Muscle of leg (tissue), 11 donors: Measurements from ENCODE around the gene PUM1. TPM values are rescaled to one million over a fixed set of nuclear protein-coding genes. Genes with fewer than 3 reads are reported as not detected.
A peak's percentile ranks its signal among the peaks of the same experiment; 100 is the strongest.
"Not testable (repeated sequence)": the region's sequence is repeated elsewhere in the genome, so short reads cannot be mapped to it uniquely, and the experiment has no call there.

Source experiments
- DNase-seq: peaks from one replicate; pipeline ENCODE4 v3.0.0; 2013
- H3K27ac ChIP-seq: one replicate; pipeline ENCODE4 v1.5.1; 2013; ENCODE audit warnings: mild to moderate bottlenecking, low read length, control low read depth
- H3K27me3 ChIP-seq: one replicate; pipeline ENCODE4 v1.6.1; 2013; ENCODE audit warnings: low read length; ENCODE audit not compliant: control insufficient read depth, insufficient read depth
- H3K36me3 ChIP-seq: one replicate; pipeline ENCODE4 v1.6.1; 2013; ENCODE audit warnings: low read length; ENCODE audit not compliant: control insufficient read depth, insufficient read depth
- H3K4me1 ChIP-seq: one replicate; pipeline ENCODE4 v1.6.1; 2013; ENCODE audit warnings: low read length; ENCODE audit not compliant: control insufficient read depth, insufficient read depth
- H3K4me3 ChIP-seq: one replicate; pipeline ENCODE4 v1.5.1; 2013; ENCODE audit warnings: low read length, control low read depth
- H3K9me3 ChIP-seq: replicated peaks from 2 replicates; pipeline ENCODE4 v1.6.1; 2013; ENCODE audit warnings: low read depth, low read length; ENCODE audit not compliant: control insufficient read depth
- WGBS: methylation state at CpG from one replicate; pipeline ENCODE4 v1.1.5; 2013; ENCODE audit warnings: missing lambda C conversion rate; ENCODE audit not compliant: insufficient coverage; 5-methylcytosine and 5-hydroxymethylcytosine counted together
- polyA plus RNA-seq, 8 donors: library from polyadenylated mRNA; unstranded; fragments of 120-200 nt; gene quantifications; one replicate each; pipeline versions ENCODE4 v1.2.1 to v1.2.3, GENCODE V29; 2013; ENCODE audit warnings: inconsistent platforms in 1 of 8, low replicate concordance in 1 of 8; ENCODE audit not compliant: insufficient read length in 8 of 8, insufficient read depth in 1 of 8
- total RNA-seq: library from RNA; stranded (reverse); fragments of 120-200 nt; gene quantifications from one replicate; pipeline ENCODE4 v1.2.4, GENCODE V29; 2013

Gene PUM1
- total and polyA plus RNA-seq, 9 donors = 39.3 to 62.5 (median 54.7) TPM

- H3K36me3 ChIP-seq = no peaks in the 10 kb centered on the region
- DNase-seq = no peak
- no peak overlapping the region for H3K4me3 ChIP-seq
- peaks cover 3% of the 10 kb centered on the region for H3K27me3 ChIP-seq
- no peaks in the 10 kb centered on the region for H3K4me1 ChIP-seq
- no peak overlapping the region for H3K27ac ChIP-seq
- WGBS = 78% methylated on average over 2 of the region's 6 CpGs
- H3K9me3 ChIP-seq = no peaks in the 10 kb centered on the region
Observed at GRCh38 chr1:31099293-31100032, 33.9 kb upstream of the PUM1 start.

GRCh38 chr1:31095985-31096384, 30.5 kb upstream of the PUM1 start:
- 100% methylated on average over 1 of the region's 6 CpGs for WGBS

GRCh38 chr1:31095298-31095981, 29.9 kb upstream of the PUM1 start:
- Histone ChIP-seq H3K27me3 (peaks cover 3% of the 10 kb centered on the region), H3K4me1 (no peaks in the 10 kb centered on the region), H3K4me3 (no peak overlapping the region), H3K36me3 (no peaks in the 10 kb centered on the region), H3K9me3 (no peaks in the 10 kb centered on the region), H3K27ac (no peak overlapping the region)
- WGBS = 84% methylated on average over 7 of the region's 12 CpGs
- DNase-seq = peak; percentile 11

More at GRCh38 chr1:31095985-31096384, 30.5 kb upstream of the PUM1 start:
- H3K27ac ChIP-seq = no peak overlapping the region
- H3K4me1 ChIP-seq = no peaks in the 10 kb centered on the region
- H3K36me3 ChIP-seq = no peaks in the 10 kb centered on the region
- no peak overlapping the region for H3K4me3 ChIP-seq
- peaks cover 3% of the 10 kb centered on the region for H3K27me3 ChIP-seq
- no peak for DNase-seq
- no peaks in the 10 kb centered on the region for H3K9me3 ChIP-seq

- H3K4me3 ChIP-seq, H3K4me1 ChIP-seq, H3K27me3 ChIP-seq, DNase-seq, H3K9me3 ChIP-seq, H3K27ac ChIP-seq, H3K36me3 ChIP-seq: not testable (repeated sequence)
- 67% methylated on average over 1 of the region's 3 CpGs for WGBS
Observed at GRCh38 chr1:31088081-31088480, 22.6 kb upstream of the PUM1 start.

GRCh38 chr1:31084782-31085569, 19.5 kb upstream of the PUM1 start:
- Histone ChIP-seq H3K4me3 (no peak overlapping the region), H3K9me3 (no peaks in the 10 kb centered on the region), H3K4me1 (no peaks in the 10 kb centered on the region), H3K27ac (no peak overlapping the region), H3K27me3 (no peaks in the 10 kb centered on the region), H3K36me3 (no peaks in the 10 kb centered on the region)
- 67% methylated on average over 1 of the region's 16 CpGs for WGBS
- no peak for DNase-seq

- Histone ChIP-seq H3K27ac (no peak overlapping the region), H3K9me3 (no peaks in the 10 kb centered on the region), H3K27me3 (no peaks in the 10 kb centered on the region), H3K4me3 (no peak overlapping the region), H3K4me1 (no peaks in the 10 kb centered on the region), H3K36me3 (no peaks in the 10 kb centered on the region)
- no peak for DNase-seq
- WGBS = no CpG with 5 or more reads among the region's 3 CpGs
Observed at GRCh38 chr1:31082385-31082784, 16.9 kb upstream of the PUM1 start.

DNA sequence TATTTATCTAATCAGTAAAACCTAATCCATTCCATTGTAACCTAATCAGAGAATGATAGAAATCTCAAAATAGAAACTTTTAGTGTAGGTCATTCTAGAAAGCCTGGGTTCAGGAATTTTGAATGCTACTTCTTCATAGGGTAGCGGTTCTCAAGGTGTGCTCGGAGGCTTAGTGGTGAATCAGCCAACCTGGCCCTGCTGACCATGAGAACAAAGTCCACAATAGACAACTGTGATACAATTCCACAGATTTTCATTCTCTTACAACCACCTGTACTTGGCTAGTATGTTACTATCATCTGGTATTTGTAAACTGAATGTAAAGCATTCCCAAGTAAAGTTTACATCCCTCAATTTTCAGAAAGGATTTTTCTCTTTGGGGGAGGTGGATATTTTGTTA, 7.5 kb upstream of the PUM1 start:
- no peak overlapping the region for H3K4me3 ChIP-seq
- no peaks in the 10 kb centered on the region for H3K4me1 ChIP-seq
- no peaks in the 10 kb centered on the region for H3K36me3 ChIP-seq
- no CpG with 5 or more reads among the region's 2 CpGs for WGBS
- no peaks in the 10 kb centered on the region for H3K9me3 ChIP-seq
- no peak for DNase-seq
- no peak overlapping the region for H3K27ac ChIP-seq
- no peaks in the 10 kb centered on the region for H3K27me3 ChIP-seq

DNA sequence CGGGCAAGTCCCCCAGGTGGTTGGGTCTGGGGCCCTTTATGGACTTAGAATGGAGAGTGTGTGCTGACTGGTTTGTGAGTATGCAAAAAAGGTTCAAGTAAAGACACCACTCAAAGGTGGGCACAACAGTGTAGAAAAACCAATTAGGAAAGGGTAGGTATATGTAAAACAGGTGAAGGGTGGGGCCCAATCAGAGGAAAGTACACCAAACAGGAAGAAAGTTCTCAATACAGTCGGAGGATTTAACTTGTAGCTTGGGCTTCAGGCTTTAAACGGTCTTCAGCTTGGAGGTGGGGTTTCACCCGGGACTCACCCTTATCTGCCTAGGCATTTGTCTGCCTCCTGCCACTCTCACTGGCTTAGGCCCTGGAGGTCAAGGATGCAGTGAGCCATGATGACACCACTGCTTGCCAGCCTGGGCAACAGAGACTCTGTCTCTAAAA, 6.8 kb upstream of the PUM1 start:
- H3K4me1 ChIP-seq = no peaks in the 10 kb centered on the region
- H3K27me3 ChIP-seq = no peaks in the 10 kb centered on the region
- H3K27ac ChIP-seq = no peak overlapping the region
- H3K9me3 ChIP-seq = no peaks in the 10 kb centered on the region
- no peaks in the 10 kb centered on the region for H3K36me3 ChIP-seq
- DNase-seq = no peak
- 29% methylated on average over 4 of the region's 4 CpGs for WGBS
- H3K4me3 ChIP-seq = no peak overlapping the region

GRCh38 chr1:31069392-31069791, 3.9 kb upstream of the PUM1 start:
- WGBS = 67% methylated on average over 4 of the region's 9 CpGs
- H3K27me3 ChIP-seq = no peaks in the 10 kb centered on the region
- no peaks in the 10 kb centered on the region for H3K9me3 ChIP-seq
- no peaks in the 10 kb centered on the region for H3K4me1 ChIP-seq
- no peak for DNase-seq
- H3K36me3 ChIP-seq = no peaks in the 10 kb centered on the region
- no peak overlapping the region for H3K4me3 ChIP-seq
- H3K27ac ChIP-seq = no peak overlapping the region

DNA sequence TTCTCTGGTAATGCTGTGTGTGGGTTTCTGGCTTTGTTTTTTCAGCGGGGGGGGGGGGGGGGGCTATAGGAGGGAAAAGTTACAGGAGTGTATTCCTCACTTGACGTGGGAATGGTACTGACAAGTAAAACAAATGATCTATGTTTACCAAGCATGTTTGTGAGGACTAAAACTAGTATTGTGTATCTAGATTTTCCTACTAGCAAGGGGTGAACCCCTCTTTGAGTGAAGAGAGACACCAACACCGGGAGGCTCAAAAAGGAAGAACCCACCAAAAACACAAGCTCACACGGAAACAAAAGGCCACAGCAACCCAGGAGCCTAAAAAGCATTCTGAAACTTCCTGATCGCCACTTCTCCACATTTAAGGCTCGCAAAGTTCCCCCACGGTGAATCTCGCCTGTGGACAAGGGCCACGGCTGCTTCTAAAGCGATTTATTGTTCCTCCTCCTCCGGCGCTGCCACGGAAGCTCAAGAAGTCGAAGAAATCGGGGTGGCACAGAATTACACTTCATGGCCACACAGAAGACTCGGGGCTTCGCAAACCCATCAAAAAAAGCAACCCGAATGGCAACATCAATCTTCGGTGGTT, 703 bp downstream of the PUM1 start:
- Histone ChIP-seq H3K4me3 (peak overlapping the region; percentile 56), H3K4me1 (peaks cover 9% of the 10 kb centered on the region), H3K27me3 (no peaks in the 10 kb centered on the region), H3K9me3 (no peaks in the 10 kb centered on the region), H3K36me3 (no peaks in the 10 kb centered on the region), H3K27ac (peak overlapping the region; percentile 93)
- peak; percentile 64 for DNase-seq
- WGBS = 0% methylated on average over 15 of the region's 19 CpGs
